Parathyroid adenoma (tissue), 2 donors: Measurements from ENCODE around the gene PITRM1.

ENCODE experiments used
- H2AFZ ChIP-seq: fragments of 300-600 bp; sonication (generic); one replicate; pipeline ENCODE4 v1.7.0; 2017; ENCODE audit warnings: antibody characterized with exemption, mild to moderate bottlenecking
- H3K27ac ChIP-seq: fragments of 300-600 bp; sonication (generic); one replicate; pipeline ENCODE4 v1.7.0; 2017
- H3K27me3 ChIP-seq: fragments of 300-600 bp; sonication (generic); one replicate; pipeline ENCODE4 v1.7.0; 2017; ENCODE audit warnings: low read length; ENCODE audit not compliant: control insufficient read depth, insufficient read depth
- H3K36me3 ChIP-seq: fragments of 300-600 bp; sonication (generic); one replicate; pipeline ENCODE4 v1.7.0; 2017; ENCODE audit warnings: low read length; ENCODE audit not compliant: control insufficient read depth, insufficient read depth
- H3K4me1 ChIP-seq: fragments of 300-600 bp; sonication (generic); one replicate; pipeline ENCODE4 v1.7.0; 2017; ENCODE audit warnings: control low read depth
- H3K4me2 ChIP-seq: fragments of 300-600 bp; sonication (generic); one replicate; pipeline ENCODE4 v1.7.0; 2017; ENCODE audit warnings: low read length
- H3K4me3 ChIP-seq: fragments of 300-600 bp; sonication (generic); one replicate; pipeline ENCODE4 v1.7.0; 2017; ENCODE audit warnings: low read depth, low read length
- H3K79me2 ChIP-seq: fragments of 300-600 bp; sonication (generic); one replicate; pipeline ENCODE4 v1.7.0; 2017; ENCODE audit warnings: control low read depth
- H3K9ac ChIP-seq: fragments of 300-600 bp; sonication (generic); one replicate; pipeline ENCODE4 v1.7.0; 2017; ENCODE audit warnings: mild to moderate bottlenecking
- H3K9me3 ChIP-seq: fragments of 300-600 bp; sonication (generic); one replicate; pipeline ENCODE4 v1.7.0; 2017; ENCODE audit warnings: low read length; ENCODE audit not compliant: control insufficient read depth
- TF ChIP-seq, protein P1 (sequence below): fragments of 300-600 bp; sonication (generic); IDR thresholded peaks from one replicate; pipeline ENCODE4 v1.7.0; 2017; ENCODE audit warnings: antibody characterized with exemption, mild to moderate bottlenecking
- donor health status: primary hyperparathyroidism.

PITRM1 gene

GRCh38 chr10:3162533-3162932 is 10.0 kb downstream of the PITRM1 start:
- no peaks in the 10 kb centered on the region for H3K27me3 ChIP-seq
- no peak overlapping the region for H3K4me3 ChIP-seq
- TF ChIP-seq, protein P1, sequence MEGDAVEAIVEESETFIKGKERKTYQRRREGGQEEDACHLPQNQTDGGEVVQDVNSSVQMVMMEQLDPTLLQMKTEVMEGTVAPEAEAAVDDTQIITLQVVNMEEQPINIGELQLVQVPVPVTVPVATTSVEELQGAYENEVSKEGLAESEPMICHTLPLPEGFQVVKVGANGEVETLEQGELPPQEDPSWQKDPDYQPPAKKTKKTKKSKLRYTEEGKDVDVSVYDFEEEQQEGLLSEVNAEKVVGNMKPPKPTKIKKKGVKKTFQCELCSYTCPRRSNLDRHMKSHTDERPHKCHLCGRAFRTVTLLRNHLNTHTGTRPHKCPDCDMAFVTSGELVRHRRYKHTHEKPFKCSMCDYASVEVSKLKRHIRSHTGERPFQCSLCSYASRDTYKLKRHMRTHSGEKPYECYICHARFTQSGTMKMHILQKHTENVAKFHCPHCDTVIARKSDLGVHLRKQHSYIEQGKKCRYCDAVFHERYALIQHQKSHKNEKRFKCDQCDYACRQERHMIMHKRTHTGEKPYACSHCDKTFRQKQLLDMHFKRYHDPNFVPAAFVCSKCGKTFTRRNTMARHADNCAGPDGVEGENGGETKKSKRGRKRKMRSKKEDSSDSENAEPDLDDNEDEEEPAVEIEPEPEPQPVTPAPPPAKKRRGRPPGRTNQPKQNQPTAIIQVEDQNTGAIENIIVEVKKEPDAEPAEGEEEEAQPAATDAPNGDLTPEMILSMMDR = no peak
- H3K4me2 ChIP-seq = no peak overlapping the region
- no peaks in the 10 kb centered on the region for H3K9me3 ChIP-seq
- no peak overlapping the region for H3K27ac ChIP-seq
- no peaks in the 10 kb centered on the region for H3K79me2 ChIP-seq
- H3K9ac ChIP-seq = no peak overlapping the region
- no peaks in the 10 kb centered on the region for H3K4me1 ChIP-seq
- H2AFZ ChIP-seq = no peak overlapping the region
- no peaks in the 10 kb centered on the region for H3K36me3 ChIP-seq

- no peaks in the 10 kb centered on the region for H3K27me3 ChIP-seq
- H3K27ac ChIP-seq = no peak overlapping the region
- TF ChIP-seq, protein P1 = no peak
- H3K4me1 ChIP-seq = no peaks in the 10 kb centered on the region
- no peak overlapping the region for H3K4me3 ChIP-seq
- H3K9me3 ChIP-seq = no peaks in the 10 kb centered on the region
- H3K9ac ChIP-seq = no peak overlapping the region
- H3K79me2 ChIP-seq = no peaks in the 10 kb centered on the region
- H3K4me2 ChIP-seq = no peak overlapping the region
- no peaks in the 10 kb centered on the region for H3K36me3 ChIP-seq
- H2AFZ ChIP-seq = no peak overlapping the region
Observed at GRCh38 chr10:3159152-3159551, 13.4 kb downstream of the PITRM1 start.

DNA sequence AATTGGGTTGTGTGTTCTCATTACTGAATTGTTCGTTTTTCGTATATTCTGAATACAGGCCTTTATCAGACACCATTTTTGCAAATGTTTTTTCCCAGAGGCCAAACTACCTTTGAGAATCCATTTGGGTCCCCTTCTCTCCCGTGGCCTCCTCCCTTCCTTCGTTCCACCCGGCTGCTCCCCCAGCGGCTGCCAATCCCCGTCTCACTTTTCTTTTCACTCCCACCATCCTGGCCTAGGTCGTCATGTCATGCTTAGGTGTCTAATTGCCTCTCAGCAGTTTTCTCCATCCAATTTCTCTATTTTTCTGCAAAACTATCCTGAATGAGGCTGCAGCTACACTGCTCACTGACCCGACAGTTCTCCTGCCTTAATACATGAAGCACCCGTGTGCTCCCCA is 17.9 kb downstream of the PITRM1 start:
- no peaks in the 10 kb centered on the region for H3K27me3 ChIP-seq
- H3K4me3 ChIP-seq = no peak overlapping the region
- no peaks in the 10 kb centered on the region for H3K36me3 ChIP-seq
- TF ChIP-seq, protein P1 = no peak
- no peaks in the 10 kb centered on the region for H3K9me3 ChIP-seq
- H3K9ac ChIP-seq = no peak overlapping the region
- no peak overlapping the region for H2AFZ ChIP-seq
- no peak overlapping the region for H3K27ac ChIP-seq
- H3K4me1 ChIP-seq = no peaks in the 10 kb centered on the region
- no peaks in the 10 kb centered on the region for H3K79me2 ChIP-seq
- no peak overlapping the region for H3K4me2 ChIP-seq

DNA sequence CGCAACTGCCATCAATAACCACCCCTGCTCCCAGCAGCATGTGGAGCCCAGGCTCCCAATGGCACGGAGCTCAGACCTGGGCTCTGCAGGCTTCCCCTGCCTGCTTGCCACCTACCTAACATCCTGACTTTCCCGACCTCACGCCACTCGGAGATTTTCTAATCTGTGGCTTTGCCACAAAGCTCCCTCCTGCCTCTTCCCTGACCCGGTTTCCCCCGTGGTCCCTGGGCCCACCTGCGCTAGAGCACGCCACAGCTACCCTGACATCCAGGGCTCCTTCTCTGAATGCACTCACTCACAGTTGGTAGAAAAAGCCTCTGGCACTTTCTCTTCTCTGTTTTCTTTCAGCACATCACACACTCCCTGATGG is 20.0 kb downstream of the PITRM1 start:
- Histone ChIP-seq H3K9me3 (no peaks in the 10 kb centered on the region), H3K4me2 (no peak overlapping the region), H3K4me1 (no peaks in the 10 kb centered on the region), H3K27ac (no peak overlapping the region), H3K79me2 (no peaks in the 10 kb centered on the region), H3K36me3 (peaks cover 3% of the 10 kb centered on the region), H3K27me3 (no peaks in the 10 kb centered on the region), H3K4me3 (no peak overlapping the region), H3K9ac (no peak overlapping the region), H2AFZ (no peak overlapping the region)
- TF ChIP-seq, protein P1 = no peak

- H2AFZ ChIP-seq = no peak overlapping the region
- H3K36me3 ChIP-seq = peaks cover 3% of the 10 kb centered on the region
- H3K27ac ChIP-seq = no peak overlapping the region
- H3K79me2 ChIP-seq = no peaks in the 10 kb centered on the region
- no peaks in the 10 kb centered on the region for H3K4me1 ChIP-seq
- no peaks in the 10 kb centered on the region for H3K9me3 ChIP-seq
- TF ChIP-seq, protein P1 = no peak
- H3K9ac ChIP-seq = no peak overlapping the region
- H3K4me2 ChIP-seq = no peak overlapping the region
- H3K27me3 ChIP-seq = no peaks in the 10 kb centered on the region
- H3K4me3 ChIP-seq = no peak overlapping the region
Observed at GRCh38 chr10:3151889-3152565, 20.6 kb downstream of the PITRM1 start.
